ENCODE results near the gene MICU1. TPM values are rescaled to one million over a fixed set of nuclear protein-coding genes. Genes with fewer than 3 reads are reported as not detected.
"Not testable (repeated sequence)": the region's sequence is repeated elsewhere in the genome, so short reads cannot be mapped to it uniquely, and the experiment has no call there.

MICU1 gene
- total RNA-seq, 2 donors from 2014 or later, result 44.3 to 51.8 TPM

GRCh38 chr10:72435570-72435969 is 190.3 kb downstream of the MICU1 start:
- intact Hi-C loops (cut with DNase I), result no loop called here
- Histone ChIP-seq H3K4me1 (no peaks in the 10 kb centered on the region), H3K27me3 (no peaks in the 10 kb centered on the region), H3K4me3 (no peak overlapping the region), H3K36me3 (no peaks in the 10 kb centered on the region), H3K27ac (no peak overlapping the region), H3K9me3 (no peaks in the 10 kb centered on the region), H3K9ac (ENCODE audit: low read depth in 2 of 2, low read length in 2 of 2) (no peak overlapping the region)
- TF ChIP-seq CTCF (IDR thresholded peaks at IDR 0.05), result no peak
- DNase-seq, result no peak

GRCh38 chr10:72430936-72431335 is 194.9 kb downstream of the MICU1 start:
- intact Hi-C loops (cut with DNase I); H3K4me3 ChIP-seq; H3K36me3 ChIP-seq; H3K9ac ChIP-seq (ENCODE audit: low read depth in 2 of 2, low read length in 2 of 2); DNase-seq; H3K27ac ChIP-seq; H3K27me3 ChIP-seq; H3K4me1 ChIP-seq; H3K9me3 ChIP-seq: not testable (repeated sequence)

- TF ChIP-seq CTCF (IDR thresholded peaks at IDR 0.05), result no peak
- Histone ChIP-seq H3K27ac (no peak overlapping the region), H3K9me3 (no peaks in the 10 kb centered on the region), H3K4me3 (no peak overlapping the region), H3K4me1 (no peaks in the 10 kb centered on the region), H3K27me3 (no peaks in the 10 kb centered on the region), H3K36me3 (no peaks in the 10 kb centered on the region), H3K9ac (ENCODE audit: low read depth in 2 of 2, low read length in 2 of 2) (no peak overlapping the region)
- no peak for DNase-seq
- intact Hi-C loops (cut with DNase I), result no loop called here
Observed at GRCh38 chr10:72429931-72430330, 195.9 kb downstream of the MICU1 start.

GRCh38 chr10:72426986-72427385 is 198.9 kb downstream of the MICU1 start:
- no peak for TF ChIP-seq CTCF (IDR thresholded peaks at IDR 0.05)
- intact Hi-C loops (cut with DNase I), result no loop called here
- H3K27ac ChIP-seq, result no peak overlapping the region
- H3K27me3 ChIP-seq, result no peaks in the 10 kb centered on the region
- H3K4me1 ChIP-seq, result no peaks in the 10 kb centered on the region
- H3K4me3 ChIP-seq, result no peak overlapping the region
- H3K9me3 ChIP-seq, result no peaks in the 10 kb centered on the region
- no peaks in the 10 kb centered on the region for H3K36me3 ChIP-seq
- no peak for DNase-seq
- no peak overlapping the region for H3K9ac ChIP-seq (ENCODE audit: low read depth in 2 of 2, low read length in 2 of 2)

- no peaks in the 10 kb centered on the region for H3K9me3 ChIP-seq
- H3K4me3 ChIP-seq, result no peak overlapping the region
- no peak for TF ChIP-seq CTCF (IDR thresholded peaks at IDR 0.05)
- DNase-seq, result no peak
- intact Hi-C loops (cut with DNase I), result no loop called here
- H3K27ac ChIP-seq, result no peak overlapping the region
- H3K36me3 ChIP-seq, result no peaks in the 10 kb centered on the region
- H3K27me3 ChIP-seq, result no peaks in the 10 kb centered on the region
- no peak overlapping the region for H3K9ac ChIP-seq (ENCODE audit: low read depth in 2 of 2, low read length in 2 of 2)
- no peaks in the 10 kb centered on the region for H3K4me1 ChIP-seq
Observed at GRCh38 chr10:72425133-72425532, 200.7 kb downstream of the MICU1 start.

GRCh38 chr10:72424561-72424960 is 201.3 kb downstream of the MICU1 start:
- Histone ChIP-seq H3K27ac (no peak overlapping the region), H3K4me1 (no peaks in the 10 kb centered on the region), H3K4me3 (no peak overlapping the region), H3K36me3 (no peaks in the 10 kb centered on the region), H3K9ac (ENCODE audit: low read depth in 2 of 2, low read length in 2 of 2) (no peak overlapping the region), H3K27me3 (no peaks in the 10 kb centered on the region), H3K9me3 (no peaks in the 10 kb centered on the region)
- intact Hi-C loops (cut with DNase I), result no loop called here
- no peak for DNase-seq
- TF ChIP-seq CTCF (IDR thresholded peaks at IDR 0.05), result no peak

Measured in colonic mucosa (tissue), 4 donors.